C4-2B (cell line): ENCODE measurements around the gene SCD.
"Not testable (repeated sequence)": the region's sequence is repeated elsewhere in the genome, so short reads cannot be mapped to it uniquely, and the experiment has no call there.

ENCODE experiments used
- CTCF ChIP-seq: fragments of 450-650 bp; conservative IDR thresholded peaks from 2 replicates; pipeline ENCODE4 v1.5.1; 2017; ENCODE audit warnings: mild to moderate bottlenecking
- ZFX ChIP-seq: fragments of 450-650 bp; IDR thresholded peaks from 2 replicates; pipeline ENCODE4 v1.6.1; 2017

GRCh38 chr10:100301123-100301522 is 45.9 kb upstream of the SCD start:
- not testable (repeated sequence) for TF ChIP-seq CTCF, ZFX
